Measurements from ENCODE around the gene KCTD10.
"Not testable (repeated sequence)": the region's sequence is repeated elsewhere in the genome, so short reads cannot be mapped to it uniquely, and the experiment has no call there.

The KCTD10 gene

GRCh38 chr12:109433618-109434017, 43.5 kb downstream of the KCTD10 start:
- H3K4me2 ChIP-seq (ENCODE audit: low read length) = no peak overlapping the region
- H4K20me1 ChIP-seq (ENCODE audit: insufficient read depth, low read length) = no peaks in the 10 kb centered on the region
- H3K79me2 ChIP-seq (ENCODE audit: low read length) = no peaks in the 10 kb centered on the region
- no peak for TF ChIP-seq CTCF (IDR thresholded peaks at IDR 0.05; ENCODE audit: low read depth, low read length)
- no peak for TF ChIP-seq EZH2phosphoT487 (IDR thresholded peaks at IDR 0.05; ENCODE audit: low read depth)
- H3K36me3 ChIP-seq (replicated peaks; ENCODE audit: low read depth, low read length) = no peaks in the 10 kb centered on the region
- no peak overlapping the region for H3K27ac ChIP-seq (ENCODE audit: low read length)
- H3K9me3 ChIP-seq (ENCODE audit: insufficient read depth, low read length) = no peaks in the 10 kb centered on the region
- H3K9ac ChIP-seq (ENCODE audit: low read length) = no peak overlapping the region
- H2AFZ ChIP-seq (ENCODE audit: low read depth, low read length) = no peak overlapping the region
- H3K27me3 ChIP-seq (ENCODE audit: low read depth, low read length) = no peaks in the 10 kb centered on the region
- H3K4me3 ChIP-seq (ENCODE audit: low read length) = no peak overlapping the region
- H3K4me1 ChIP-seq (ENCODE audit: low read length) = peaks cover 2% of the 10 kb centered on the region; the same call in 1 of the 2 replicates

GRCh38 chr12:109432842-109433304, 44.2 kb downstream of the KCTD10 start:
- Histone ChIP-seq H4K20me1 (ENCODE audit: insufficient read depth, low read length) (no peaks in the 10 kb centered on the region), H2AFZ (ENCODE audit: low read depth, low read length) (peak overlapping the region; percentile 83), H3K27ac (ENCODE audit: low read length) (no peak overlapping the region), H3K9me3 (ENCODE audit: insufficient read depth, low read length) (no peaks in the 10 kb centered on the region), H3K27me3 (ENCODE audit: low read depth, low read length) (no peaks in the 10 kb centered on the region), H3K4me2 (ENCODE audit: low read length) (peak overlapping the region; percentile 65), H3K36me3 (replicated peaks; ENCODE audit: low read depth, low read length) (no peaks in the 10 kb centered on the region), H3K79me2 (ENCODE audit: low read length) (no peaks in the 10 kb centered on the region), H3K4me3 (ENCODE audit: low read length) (0 out of 2 replicates have a peak overlapping the region, but pooled peaks have one; percentile 33), H3K4me1 (ENCODE audit: low read length) (peaks cover 2% of the 10 kb centered on the region; the same call in 1 of the 2 replicates), H3K9ac (ENCODE audit: low read length) (no peak overlapping the region)
- peak; percentile 87 for TF ChIP-seq CTCF (IDR thresholded peaks at IDR 0.05; ENCODE audit: low read depth, low read length)
- TF ChIP-seq EZH2phosphoT487 (IDR thresholded peaks at IDR 0.05; ENCODE audit: low read depth) = no peak

- H3K4me3 ChIP-seq (ENCODE audit: low read length) = no peak overlapping the region
- no peak overlapping the region for H3K9ac ChIP-seq (ENCODE audit: low read length)
- no peaks in the 10 kb centered on the region for H3K27me3 ChIP-seq (ENCODE audit: low read depth, low read length)
- no peaks in the 10 kb centered on the region for H4K20me1 ChIP-seq (ENCODE audit: insufficient read depth, low read length)
- H3K36me3 ChIP-seq (replicated peaks; ENCODE audit: low read depth, low read length) = no peaks in the 10 kb centered on the region
- H3K4me2 ChIP-seq (ENCODE audit: low read length) = peak overlapping the region; percentile 65
- no peaks in the 10 kb centered on the region for H3K9me3 ChIP-seq (ENCODE audit: insufficient read depth, low read length)
- no peak overlapping the region for H3K27ac ChIP-seq (ENCODE audit: low read length)
- no peak overlapping the region for H2AFZ ChIP-seq (ENCODE audit: low read depth, low read length)
- H3K4me1 ChIP-seq (ENCODE audit: low read length) = peaks cover 2% of the 10 kb centered on the region; the same call in 1 of the 2 replicates
- H3K79me2 ChIP-seq (ENCODE audit: low read length) = no peaks in the 10 kb centered on the region
- no peak for TF ChIP-seq EZH2phosphoT487 (IDR thresholded peaks at IDR 0.05; ENCODE audit: low read depth)
- TF ChIP-seq CTCF (IDR thresholded peaks at IDR 0.05; ENCODE audit: low read depth, low read length) = no peak
Measured at GRCh38 chr12:109432431-109432830, 44.7 kb downstream of the KCTD10 start.

- no peaks in the 10 kb centered on the region for H3K79me2 ChIP-seq (ENCODE audit: low read length)
- H3K4me2 ChIP-seq (ENCODE audit: low read length) = no peak overlapping the region
- TF ChIP-seq CTCF (IDR thresholded peaks at IDR 0.05; ENCODE audit: low read depth, low read length) = no peak
- H3K27ac ChIP-seq (ENCODE audit: low read length) = no peak overlapping the region
- H3K27me3 ChIP-seq (ENCODE audit: low read depth, low read length) = no peaks in the 10 kb centered on the region
- no peak overlapping the region for H3K4me3 ChIP-seq (ENCODE audit: low read length)
- H2AFZ ChIP-seq (ENCODE audit: low read depth, low read length) = no peak overlapping the region
- peaks cover 2% of the 10 kb centered on the region; the same call in 1 of the 2 replicates for H3K4me1 ChIP-seq (ENCODE audit: low read length)
- no peak overlapping the region for H3K9ac ChIP-seq (ENCODE audit: low read length)
- H3K9me3 ChIP-seq (ENCODE audit: insufficient read depth, low read length) = no peaks in the 10 kb centered on the region
- no peaks in the 10 kb centered on the region for H3K36me3 ChIP-seq (replicated peaks; ENCODE audit: low read depth, low read length)
- no peaks in the 10 kb centered on the region for H4K20me1 ChIP-seq (ENCODE audit: insufficient read depth, low read length)
Measured at GRCh38 chr12:109430244-109430643, 46.9 kb downstream of the KCTD10 start.

- H2AFZ ChIP-seq (ENCODE audit: low read depth, low read length); H3K4me1 ChIP-seq (ENCODE audit: low read length); H3K79me2 ChIP-seq (ENCODE audit: low read length); H3K36me3 ChIP-seq (replicated peaks; ENCODE audit: low read depth, low read length); H3K4me2 ChIP-seq (ENCODE audit: low read length); H3K9ac ChIP-seq (ENCODE audit: low read length); H3K27ac ChIP-seq (ENCODE audit: low read length); H3K4me3 ChIP-seq (ENCODE audit: low read length); H3K9me3 ChIP-seq (ENCODE audit: insufficient read depth, low read length); H3K27me3 ChIP-seq (ENCODE audit: low read depth, low read length); H4K20me1 ChIP-seq (ENCODE audit: insufficient read depth, low read length): not testable (repeated sequence)
Measured at GRCh38 chr12:109428804-109429203, 48.3 kb downstream of the KCTD10 start.

Measured in OCI-LY3 (cell line).